HG03565 (cell line): Measurements from ENCODE around the gene SMIM44.
A peak's percentile ranks its signal among the peaks of the same experiment; 100 is the strongest.

Experiments
- ATAC-seq: cut with Tn5 transposase; IDR thresholded peaks from one replicate; pipeline ENCODE4 v1.9.1; 2021; ENCODE audit warnings: mild to moderate bottlenecking, moderate library complexity; ENCODE audit not compliant: unreplicated experiment

Gene SMIM44

DNA sequence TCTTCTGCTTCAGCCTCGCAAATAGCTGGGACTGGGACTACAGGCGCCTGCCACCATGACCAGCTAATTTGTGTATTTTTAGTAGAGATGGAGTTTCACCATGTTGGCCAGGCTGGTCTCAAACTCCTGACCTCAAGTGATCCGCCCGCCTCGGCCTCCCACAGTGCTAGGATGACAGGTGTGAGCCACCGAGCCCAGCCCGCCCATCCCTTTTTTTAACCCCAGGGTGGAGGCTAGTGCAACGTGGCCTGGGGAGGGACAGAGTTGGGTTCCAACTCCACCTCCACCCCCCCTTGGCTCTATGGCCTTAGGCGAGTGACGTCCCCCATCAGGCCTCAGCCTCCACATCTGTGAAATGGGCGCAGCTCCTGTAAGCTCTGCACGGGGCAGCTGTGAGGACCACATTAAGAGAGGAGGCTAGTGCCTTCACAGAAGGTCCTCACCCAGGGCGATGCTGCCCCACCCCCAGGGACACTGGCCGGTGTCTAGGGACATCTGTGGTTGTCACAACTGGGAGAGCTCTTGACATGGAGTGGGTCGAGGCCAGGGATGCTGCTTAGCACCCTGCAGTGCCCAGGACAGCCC, 40.7 kb downstream of the SMIM44 start:
- no peak for ATAC-seq

DNA sequence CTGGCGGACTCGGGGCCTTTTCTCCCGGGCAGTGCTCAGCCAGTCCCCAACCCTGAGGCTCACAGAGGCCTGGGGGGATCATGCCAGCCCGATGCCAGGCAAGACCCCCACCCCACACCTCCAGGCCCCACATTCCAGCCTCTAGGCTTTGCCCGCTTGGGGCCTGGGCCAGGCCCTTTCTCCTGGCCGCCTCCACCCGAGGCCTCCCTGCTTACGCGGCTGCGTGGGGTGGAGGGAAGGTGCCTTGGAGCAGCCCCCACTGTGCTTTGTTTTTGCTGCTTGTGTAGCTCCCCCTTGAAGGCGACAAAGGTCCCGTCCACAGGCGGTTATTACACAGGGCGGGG, 41.3 kb downstream of the SMIM44 start:
- ATAC-seq, result no peak

DNA sequence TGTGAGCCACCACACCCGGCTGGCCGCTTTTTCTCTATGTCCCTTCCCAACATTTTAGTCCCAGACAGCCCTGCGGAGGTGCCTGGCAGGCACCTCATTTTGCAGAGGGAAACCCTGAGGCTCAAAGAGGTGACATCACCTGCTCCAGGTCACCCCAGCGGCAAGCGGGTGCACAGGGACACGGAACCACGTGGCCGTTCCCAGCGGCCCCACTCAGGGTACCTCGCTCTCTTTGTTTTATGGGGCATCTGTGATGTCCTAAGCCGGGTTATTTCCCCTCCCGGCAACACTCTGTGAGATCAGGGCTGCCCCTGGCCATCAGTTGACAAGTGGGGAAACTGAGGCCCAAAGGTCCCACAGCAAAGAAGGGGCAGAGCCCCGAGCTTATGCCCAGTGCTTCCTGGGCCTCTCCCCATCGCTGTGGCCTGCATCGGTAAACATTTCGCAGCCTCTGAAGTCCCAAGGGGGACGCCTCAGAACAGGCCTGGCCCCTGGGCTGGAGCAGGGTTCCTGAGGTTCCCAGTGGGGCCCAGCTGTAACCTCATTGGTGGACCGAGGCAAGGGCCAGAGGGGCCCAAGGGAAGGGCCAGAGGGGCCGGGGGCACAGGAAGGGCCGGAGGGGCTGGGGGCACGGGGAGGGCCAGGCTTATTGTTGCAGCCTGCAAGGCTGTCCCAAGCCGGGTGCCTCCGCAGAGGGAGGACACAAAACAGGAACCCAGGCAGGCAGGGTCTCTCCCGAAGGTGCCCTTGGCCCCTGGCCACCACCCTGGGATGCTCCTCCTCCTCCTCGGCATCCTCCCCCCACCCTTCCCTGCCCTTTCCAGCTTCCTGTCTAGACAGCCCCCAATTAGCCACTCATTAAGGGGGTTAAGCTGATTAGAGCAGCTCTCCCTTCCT, 41.9 kb downstream of the SMIM44 start:
- ATAC-seq, result no peak

DNA sequence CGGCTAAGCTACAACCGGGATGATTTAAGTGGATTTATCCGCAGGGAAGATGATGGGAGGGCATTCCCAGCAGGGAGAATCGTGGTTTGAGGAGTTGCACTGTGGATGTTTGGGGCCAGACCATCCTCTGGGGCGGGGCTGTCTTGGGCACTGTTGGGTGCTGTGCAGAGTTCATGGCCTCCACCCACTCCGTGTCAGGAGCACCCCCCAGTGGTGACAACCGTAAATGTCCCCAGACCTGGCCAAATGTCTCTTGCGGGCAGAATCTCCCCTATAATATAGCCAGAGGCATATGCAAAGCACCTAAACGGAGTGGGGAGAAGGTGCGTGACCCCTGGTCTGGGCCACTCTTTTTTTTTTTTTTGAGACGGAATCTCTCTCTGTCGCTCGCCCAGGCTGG, 43.2 kb downstream of the SMIM44 start:
- no peak for ATAC-seq

DNA sequence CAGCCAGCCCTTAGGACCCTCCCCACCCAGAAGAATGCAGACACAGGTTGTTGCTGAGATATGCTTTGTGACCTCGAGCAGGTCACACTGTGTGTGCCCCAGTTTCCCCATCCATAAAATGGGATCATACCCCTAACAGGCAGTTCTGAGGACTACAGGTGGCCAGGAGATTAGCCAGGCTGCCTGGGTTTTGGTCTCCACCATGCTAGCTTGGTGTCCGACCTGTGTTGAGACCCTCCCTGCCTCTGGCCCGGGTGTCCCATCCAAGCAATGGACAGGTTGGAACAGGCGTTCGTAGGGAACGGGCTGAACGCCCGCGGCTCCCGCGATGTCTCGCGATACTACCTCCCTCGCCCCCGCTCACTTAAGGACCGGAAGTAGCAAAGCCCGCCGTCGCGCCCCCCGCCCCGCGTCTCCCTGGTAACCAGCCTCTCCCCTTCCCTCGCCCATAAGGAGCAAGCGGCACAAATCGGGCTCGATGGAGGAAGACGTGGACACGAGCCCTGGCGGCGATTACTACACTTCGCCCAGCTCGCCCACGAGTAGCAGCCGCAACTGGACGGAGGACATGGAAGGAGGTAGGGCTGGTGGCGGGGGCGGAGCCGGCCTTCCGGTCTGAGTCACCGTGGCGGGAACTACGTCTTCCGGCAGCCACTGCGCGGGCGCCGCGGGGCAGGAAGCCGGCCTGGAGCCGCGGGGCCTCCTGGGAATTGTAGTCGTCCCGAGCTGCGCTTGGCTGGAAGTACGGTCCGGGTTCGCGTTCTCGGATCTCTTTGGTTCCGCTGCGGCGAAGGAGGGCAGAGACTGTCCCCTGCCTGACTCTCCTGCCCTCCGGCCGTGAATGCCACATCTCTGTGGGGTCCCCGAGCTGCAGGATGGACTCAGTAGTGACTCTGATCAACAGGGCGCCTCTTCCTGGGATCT, 48.3 kb downstream of the SMIM44 start:
- ATAC-seq, result peak; percentile 89

DNA sequence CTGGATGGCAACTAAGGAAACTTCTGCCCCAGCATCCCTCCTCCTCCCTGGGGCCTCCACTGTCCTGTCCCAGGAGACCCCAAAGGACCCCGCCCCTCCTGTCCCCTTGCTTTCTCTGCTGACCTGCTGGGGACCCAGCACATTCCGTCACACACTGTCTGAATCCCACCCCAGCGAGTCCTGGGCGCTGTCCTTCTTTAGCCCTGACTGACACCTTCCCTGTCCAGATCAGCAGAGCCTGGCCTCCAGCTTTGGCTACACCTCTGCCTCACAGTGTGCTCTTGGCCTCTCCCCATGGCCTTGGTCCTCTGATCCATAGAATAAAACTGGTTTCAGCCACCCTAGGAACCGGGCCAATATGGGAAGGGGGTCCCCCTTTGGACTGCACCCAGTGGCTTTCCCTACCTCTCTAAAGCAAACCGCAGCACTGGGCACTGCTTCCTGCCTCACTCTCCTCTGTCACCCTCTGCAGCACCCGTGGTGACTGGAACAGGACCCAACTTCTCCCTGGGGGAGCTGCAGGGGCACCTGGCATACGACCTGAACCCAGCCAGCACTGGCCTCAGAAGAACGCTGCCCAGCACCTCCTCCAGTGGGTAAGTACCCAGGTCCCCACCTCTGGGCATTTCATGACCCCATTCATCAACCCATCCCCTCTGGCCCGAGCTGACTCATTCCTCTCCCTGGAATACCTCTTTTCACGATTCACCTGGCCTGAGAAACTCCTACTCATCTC, 49.3 kb downstream of the SMIM44 start:
- no peak for ATAC-seq

DNA sequence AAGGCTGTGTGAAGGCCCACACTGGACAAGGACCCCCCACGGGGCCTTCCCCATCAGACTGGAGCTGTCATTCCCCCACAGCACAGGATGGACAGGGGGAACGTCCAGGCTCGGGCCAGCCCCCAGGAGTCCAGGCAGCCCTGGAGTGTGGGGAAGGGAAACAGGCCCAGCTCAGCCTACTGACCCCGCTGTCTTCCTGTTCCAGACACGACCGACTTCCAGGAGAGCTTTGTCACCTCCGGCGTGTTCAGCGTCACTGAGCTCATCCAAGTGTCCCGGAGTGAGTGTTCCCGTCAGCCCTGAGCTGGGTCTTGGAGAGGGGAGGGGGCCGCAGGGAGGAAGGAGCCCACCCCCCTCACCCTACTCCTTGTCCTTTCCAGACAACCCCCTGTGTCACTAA, 49.9 kb downstream of the SMIM44 start:
- no peak for ATAC-seq
